Fibroblast of lung (primary cell): ENCODE measurements around the gene TCAIM.

Experiments used
- EZH2 ChIP-seq: IDR thresholded peaks from 2 replicates; pipeline ENCODE4 v1.5.1; 2012; ENCODE audit warnings: low read length, control low read depth, mild to moderate bottlenecking; ENCODE audit errors: missing control alignments
- TF ChIP-seq, protein P1 (sequence below), 2 donors: IDR thresholded peaks in 1 of 2; conservative IDR thresholded peaks in 1 of 2; 1 replicate in 1 of 2; 2 replicates in 1 of 2; pipeline ENCODE4 v1.5.1; 2011 to 2012; ENCODE audit warnings: low read length in 2 of 2, control low read depth in 1 of 2, inconsistent platforms in 1 of 2, low read depth in 1 of 2, mild to moderate bottlenecking in 1 of 2

DNA sequence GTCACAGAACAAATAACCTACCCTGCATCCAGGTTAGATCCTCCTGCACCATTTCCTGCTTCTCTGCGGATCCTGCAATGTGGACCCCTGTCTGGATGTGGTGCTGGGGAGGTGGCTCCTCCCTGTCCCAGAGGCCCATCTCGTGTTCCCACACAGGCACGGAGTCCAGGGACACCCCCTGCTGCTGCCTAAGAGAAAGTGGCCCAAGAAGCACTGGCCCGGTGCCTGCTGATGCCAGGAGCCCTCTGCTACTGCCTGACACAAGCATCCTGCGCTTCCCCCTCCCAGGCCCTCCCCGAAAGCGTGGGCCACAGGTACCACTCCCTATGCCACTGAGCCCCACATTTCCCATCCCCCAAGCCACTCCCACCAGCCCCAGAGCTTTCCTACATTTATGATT, 90.3 kb downstream of the TCAIM start:
- TF ChIP-seq EZH2 = no peak
- TF ChIP-seq, protein P1, sequence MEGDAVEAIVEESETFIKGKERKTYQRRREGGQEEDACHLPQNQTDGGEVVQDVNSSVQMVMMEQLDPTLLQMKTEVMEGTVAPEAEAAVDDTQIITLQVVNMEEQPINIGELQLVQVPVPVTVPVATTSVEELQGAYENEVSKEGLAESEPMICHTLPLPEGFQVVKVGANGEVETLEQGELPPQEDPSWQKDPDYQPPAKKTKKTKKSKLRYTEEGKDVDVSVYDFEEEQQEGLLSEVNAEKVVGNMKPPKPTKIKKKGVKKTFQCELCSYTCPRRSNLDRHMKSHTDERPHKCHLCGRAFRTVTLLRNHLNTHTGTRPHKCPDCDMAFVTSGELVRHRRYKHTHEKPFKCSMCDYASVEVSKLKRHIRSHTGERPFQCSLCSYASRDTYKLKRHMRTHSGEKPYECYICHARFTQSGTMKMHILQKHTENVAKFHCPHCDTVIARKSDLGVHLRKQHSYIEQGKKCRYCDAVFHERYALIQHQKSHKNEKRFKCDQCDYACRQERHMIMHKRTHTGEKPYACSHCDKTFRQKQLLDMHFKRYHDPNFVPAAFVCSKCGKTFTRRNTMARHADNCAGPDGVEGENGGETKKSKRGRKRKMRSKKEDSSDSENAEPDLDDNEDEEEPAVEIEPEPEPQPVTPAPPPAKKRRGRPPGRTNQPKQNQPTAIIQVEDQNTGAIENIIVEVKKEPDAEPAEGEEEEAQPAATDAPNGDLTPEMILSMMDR (conservative IDR thresholded peaks at IDR 0.05 in 1 of 2, IDR thresholded peaks at IDR 0.05 in 1 of 2; ENCODE audit: low read depth in 1 of 2, low read length in 2 of 2) = no peak
